Measurements from ENCODE around the gene TEX29. TPM values are rescaled to one million over a fixed set of nuclear protein-coding genes. Genes with fewer than 3 reads are reported as not detected.

The TEX29 gene
- total RNA-seq, 1 experiment from 2014 or later = not detected

GRCh38 chr13:111304603-111305289, 15.7 kb upstream of the TEX29 start:
- ATAC-seq (no peak), DNase-seq (ENCODE audit: low read depth, low spot score) (no peak)
- in situ Hi-C loops (cut with HindIII; ENCODE audit: low pct_unique_long_range_greater_than_20kb, low sequenced_read_pairs) = no loop called here
- Histone ChIP-seq H3K36me3 (ENCODE audit: control insufficient read depth, insufficient read depth, low read length) (peaks cover 3% of the 10 kb centered on the region; the same call in 1 of the 2 replicates), H3K9me3 (ENCODE audit: control insufficient read depth, insufficient read depth, low read depth, low read length) (no peaks in the 10 kb centered on the region), H3K27ac (ENCODE audit: low read length) (no peak overlapping the region), H3K4me1 (ENCODE audit: control insufficient read depth, insufficient read depth, low read length) (no peaks in the 10 kb centered on the region), H3K27me3 (ENCODE audit: control insufficient read depth, insufficient read depth, low read length) (no peaks in the 10 kb centered on the region), H3K4me3 (ENCODE audit: low read depth in 2 of 2, low read length in 2 of 2) (no peak overlapping the region)
- BruUV-seq (replicated peaks) = no TSS peak
- TF ChIP-seq POLR2AphosphoS5 (IDR thresholded peaks at IDR 0.05; ENCODE audit: low read depth, low read length) = no peak
- no peak for TF ChIP-seq CTCF (IDR thresholded peaks at IDR 0.05)
- no peak for TF ChIP-seq TCF7L2 (IDR thresholded peaks at IDR 0.05; ENCODE audit: low read depth, low read length)
- TF ChIP-seq SIN3A (IDR thresholded peaks at IDR 0.05; ENCODE audit: borderline replicate concordance, insufficient read depth, low read depth, low read length) = no peak
- TF ChIP-seq, protein P1, sequence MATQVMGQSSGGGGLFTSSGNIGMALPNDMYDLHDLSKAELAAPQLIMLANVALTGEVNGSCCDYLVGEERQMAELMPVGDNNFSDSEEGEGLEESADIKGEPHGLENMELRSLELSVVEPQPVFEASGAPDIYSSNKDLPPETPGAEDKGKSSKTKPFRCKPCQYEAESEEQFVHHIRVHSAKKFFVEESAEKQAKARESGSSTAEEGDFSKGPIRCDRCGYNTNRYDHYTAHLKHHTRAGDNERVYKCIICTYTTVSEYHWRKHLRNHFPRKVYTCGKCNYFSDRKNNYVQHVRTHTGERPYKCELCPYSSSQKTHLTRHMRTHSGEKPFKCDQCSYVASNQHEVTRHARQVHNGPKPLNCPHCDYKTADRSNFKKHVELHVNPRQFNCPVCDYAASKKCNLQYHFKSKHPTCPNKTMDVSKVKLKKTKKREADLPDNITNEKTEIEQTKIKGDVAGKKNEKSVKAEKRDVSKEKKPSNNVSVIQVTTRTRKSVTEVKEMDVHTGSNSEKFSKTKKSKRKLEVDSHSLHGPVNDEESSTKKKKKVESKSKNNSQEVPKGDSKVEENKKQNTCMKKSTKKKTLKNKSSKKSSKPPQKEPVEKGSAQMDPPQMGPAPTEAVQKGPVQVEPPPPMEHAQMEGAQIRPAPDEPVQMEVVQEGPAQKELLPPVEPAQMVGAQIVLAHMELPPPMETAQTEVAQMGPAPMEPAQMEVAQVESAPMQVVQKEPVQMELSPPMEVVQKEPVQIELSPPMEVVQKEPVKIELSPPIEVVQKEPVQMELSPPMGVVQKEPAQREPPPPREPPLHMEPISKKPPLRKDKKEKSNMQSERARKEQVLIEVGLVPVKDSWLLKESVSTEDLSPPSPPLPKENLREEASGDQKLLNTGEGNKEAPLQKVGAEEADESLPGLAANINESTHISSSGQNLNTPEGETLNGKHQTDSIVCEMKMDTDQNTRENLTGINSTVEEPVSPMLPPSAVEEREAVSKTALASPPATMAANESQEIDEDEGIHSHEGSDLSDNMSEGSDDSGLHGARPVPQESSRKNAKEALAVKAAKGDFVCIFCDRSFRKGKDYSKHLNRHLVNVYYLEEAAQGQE (IDR thresholded peaks at IDR 0.05; ENCODE audit: insufficient read depth in 1 of 2, low read depth in 2 of 2, low read length in 1 of 2) = no peak
- ChIA-PET CTCF (no interaction called here), POLR2A (no interaction called here)
- intact Hi-C loops (cut with micrococcal nuclease; ENCODE audit: unreplicated experiment) = no loop called here

DNA sequence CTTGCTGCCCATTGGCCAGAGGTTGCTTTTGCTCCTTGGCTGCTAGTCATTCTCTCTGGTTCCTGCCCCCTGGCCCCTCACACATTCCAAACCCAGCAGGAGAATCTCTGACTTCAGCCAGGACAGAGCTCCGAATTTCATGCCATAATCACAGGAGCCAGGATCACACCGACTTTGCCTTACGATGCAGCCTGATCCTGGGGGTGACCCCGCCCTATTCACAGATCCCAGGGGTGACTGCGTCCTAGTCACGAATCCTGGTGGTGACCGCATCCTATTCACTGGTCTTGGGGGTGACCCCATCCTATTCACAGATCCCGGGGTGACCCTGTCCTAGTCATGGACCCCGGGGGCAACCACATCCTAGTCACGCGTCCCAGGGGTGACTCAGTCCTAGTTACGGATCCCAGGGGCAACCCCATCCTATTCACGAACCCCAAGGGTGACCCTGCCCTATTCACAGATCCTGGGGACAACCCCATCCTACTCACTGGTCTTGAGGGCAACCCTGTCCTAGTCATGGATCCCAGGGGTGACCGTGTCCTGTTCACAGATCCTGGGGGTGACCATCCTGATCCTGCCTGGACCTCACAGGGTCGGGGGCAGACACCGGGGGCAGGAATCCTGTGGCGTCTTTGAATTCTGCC, 7.4 kb upstream of the TEX29 start:
- no peak overlapping the region for H3K27ac ChIP-seq (ENCODE audit: low read length)
- no peaks in the 10 kb centered on the region for H3K27me3 ChIP-seq (ENCODE audit: control insufficient read depth, insufficient read depth, low read length)
- no peak for TF ChIP-seq SIN3A (IDR thresholded peaks at IDR 0.05; ENCODE audit: borderline replicate concordance, insufficient read depth, low read depth, low read length)
- TF ChIP-seq, protein P1 (IDR thresholded peaks at IDR 0.05; ENCODE audit: insufficient read depth in 1 of 2, low read depth in 2 of 2, low read length in 1 of 2) = no peak
- no peak for TF ChIP-seq TCF7L2 (IDR thresholded peaks at IDR 0.05; ENCODE audit: low read depth, low read length)
- no peak for TF ChIP-seq POLR2AphosphoS5 (IDR thresholded peaks at IDR 0.05; ENCODE audit: low read depth, low read length)
- no peak for TF ChIP-seq CTCF (IDR thresholded peaks at IDR 0.05)
- BruUV-seq (replicated peaks) = no TSS peak
- intact Hi-C loops (cut with micrococcal nuclease; ENCODE audit: unreplicated experiment) (no loop called here), in situ Hi-C loops (cut with HindIII; ENCODE audit: low pct_unique_long_range_greater_than_20kb, low sequenced_read_pairs) (no loop called here)
- H3K4me3 ChIP-seq (ENCODE audit: low read depth in 2 of 2, low read length in 2 of 2) = no peak overlapping the region
- ChIA-PET POLR2A (no interaction called here), CTCF (no interaction called here)
- DNase-seq (ENCODE audit: low read depth, low spot score) (no peak), ATAC-seq (no peak)
- H3K4me1 ChIP-seq (ENCODE audit: control insufficient read depth, insufficient read depth, low read length) = no peaks in the 10 kb centered on the region
- H3K36me3 ChIP-seq (ENCODE audit: control insufficient read depth, insufficient read depth, low read length) = no peaks in the 10 kb centered on the region
- H3K9me3 ChIP-seq (ENCODE audit: control insufficient read depth, insufficient read depth, low read depth, low read length) = no peaks in the 10 kb centered on the region
